HFF-Myc (cell line): Measurements from ENCODE around the gene ANXA9.
A peak's percentile ranks its signal among the peaks of the same experiment; 100 is the strongest.

Experiments
- DNase-seq: peaks from one replicate; pipeline ENCODE4 v3.0.0-alpha.2; 2011; ENCODE audit warnings: low read depth; ENCODE audit errors: extremely low read depth
- H3K4me3 ChIP-seq: replicated peaks from 2 replicates; pipeline ENCODE4 v1.5.1; 2011; ENCODE audit warnings: low read depth, mild to moderate bottlenecking, control low read depth, low read length
- CTCF ChIP-seq: IDR thresholded peaks from 2 replicates; pipeline ENCODE4 v1.5.1; 2012; ENCODE audit warnings: mild to moderate bottlenecking, low read depth, low read length, control low read depth; ENCODE audit errors: missing control alignments

The ANXA9 gene

GRCh38 chr1:151002051-151002450, 20.0 kb downstream of the ANXA9 start:
- H3K4me3 ChIP-seq = no peak overlapping the region
- no peak for DNase-seq
- no peak for TF ChIP-seq CTCF

DNA sequence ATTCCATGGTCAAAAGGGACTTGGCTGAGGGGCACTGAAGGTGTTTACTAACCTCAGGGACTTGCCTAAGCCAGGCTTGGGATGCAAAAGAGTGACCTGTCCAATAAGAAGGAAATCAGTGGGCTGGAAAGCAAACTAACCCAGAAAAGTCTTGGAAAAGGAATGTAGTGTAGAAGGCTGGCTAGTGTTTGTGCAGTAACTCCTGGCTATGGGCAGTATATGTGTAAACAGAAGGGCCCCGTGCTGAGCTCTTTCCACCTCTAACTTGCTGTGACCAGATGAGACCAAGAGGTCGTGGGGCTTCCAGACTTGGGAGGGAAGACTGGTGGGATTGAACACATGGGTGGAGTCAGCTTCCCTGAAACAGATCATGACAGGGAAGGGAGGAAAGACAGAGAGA, 20.5 kb downstream of the ANXA9 start:
- no peak for TF ChIP-seq CTCF
- H3K4me3 ChIP-seq = no peak overlapping the region
- DNase-seq = no peak

DNA sequence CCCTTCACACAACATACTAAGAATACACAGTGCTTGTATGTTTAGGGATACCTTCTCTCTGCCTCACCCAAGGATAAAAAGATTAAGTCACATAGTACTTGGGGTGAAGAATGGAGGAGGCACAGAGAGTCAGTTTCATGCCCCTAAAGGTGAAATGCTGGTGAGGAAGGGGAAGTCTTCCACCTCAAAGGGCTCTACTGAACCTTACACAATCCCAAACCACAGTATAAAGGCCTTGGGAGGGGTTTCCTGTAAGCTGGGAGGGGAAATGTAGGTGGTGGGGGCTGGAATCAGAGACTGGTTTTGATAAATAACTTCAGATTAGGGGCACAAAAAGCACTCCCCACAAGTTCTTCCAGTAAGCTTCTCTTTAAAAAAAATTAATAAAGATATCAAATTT, 21.1 kb downstream of the ANXA9 start:
- no peak for TF ChIP-seq CTCF
- no peak for DNase-seq
- H3K4me3 ChIP-seq = no peak overlapping the region

GRCh38 chr1:151005729-151006319, 23.7 kb downstream of the ANXA9 start:
- no peak for DNase-seq
- no peak for TF ChIP-seq CTCF
- peak overlapping the region; percentile 54 for H3K4me3 ChIP-seq

GRCh38 chr1:151006327-151007052, 24.4 kb downstream of the ANXA9 start, which contains the start of gene MINDY1:
Gene MINDY1, minus strand, starts transcription at chr1:151006902. Its CDS starts 4,285 bp downstream, at chr1:151002617.
- H3K4me3 ChIP-seq = peak within 1 kb of the TSS; percentile 91
- DNase-seq = peak; percentile 57
- peak; percentile 39 for TF ChIP-seq CTCF

DNA sequence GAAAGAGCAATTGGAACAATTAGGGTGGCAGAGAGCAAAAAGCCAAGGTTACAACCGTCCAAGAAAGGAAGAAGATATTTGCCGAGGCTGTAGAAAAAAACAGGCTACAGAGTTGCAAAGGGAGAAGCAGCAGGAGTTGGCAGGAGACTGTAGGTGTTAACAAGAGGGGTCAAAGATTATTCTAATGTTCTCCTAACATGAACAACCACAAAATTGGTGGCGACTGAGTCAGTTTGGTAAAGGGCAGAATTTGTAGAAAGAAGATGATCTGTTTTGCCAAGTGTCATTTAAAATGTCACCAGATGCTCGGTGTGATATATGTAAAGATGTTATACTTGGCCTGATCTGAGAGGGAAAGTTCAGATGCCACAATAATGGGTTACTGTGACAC, 25.8 kb downstream of the ANXA9 start:
- no peak for DNase-seq
- no peak for TF ChIP-seq CTCF
- H3K4me3 ChIP-seq = peak overlapping the region; percentile 91
